OCI-LY7 (cell line): ENCODE data around the gene CYFIP1. TPM values are rescaled to one million over a fixed set of nuclear protein-coding genes. Genes with fewer than 3 reads are reported as not detected.

ENCODE experiments used
- BruUV-seq: library from RNA; stranded (reverse); fragments of 400-500 nt; replicated peaks from 2 replicates; lab custom pipeline; 2021; lab: Mats Ljungman, UMichigan
- CTCF ChIA-PET: fragments of 300-600 bp; sonication (Branson Sonifier 250); formaldehyde crosslinking; loops from one replicate; lab custom pipeline; 2022; ENCODE audit warnings: antibody characterized with exemption; ENCODE audit not compliant: unreplicated experiment; lab: Charles Lee
- POLR2A ChIA-PET: fragments of 300-600 bp; sonication (Branson Sonifier 250); formaldehyde crosslinking; loops from one replicate; lab custom pipeline; 2022; ENCODE audit warnings: antibody characterized with exemption; lab: Charles Lee
- DNase-seq: peaks from one replicate; pipeline ENCODE4 v3.0.0-alpha.2; 2015; ENCODE audit warnings: low spot score
- H2AFZ ChIP-seq: fragments of 200-600 bp; sonication (generic), shearing (Covaris generic); 2 replicates; pipeline ENCODE4 v1.6.1; 2014; ENCODE audit warnings: mild to moderate bottlenecking, antibody characterized with exemption, low read length, moderate library complexity
- H3K27ac ChIP-seq: fragments of 200-600 bp; sonication (generic); 2 replicates; pipeline ENCODE4 v1.5.1; 2014; ENCODE audit warnings: mixed run types, low read depth, mild to moderate bottlenecking, moderate library complexity, low read length, inconsistent platforms; ENCODE audit not compliant: poor library complexity, severe bottlenecking
- H3K36me3 ChIP-seq: fragments of 200-600 bp; sonication (generic); 2 replicates; pipeline ENCODE4 v1.6.1; 2014; ENCODE audit warnings: mild to moderate bottlenecking, antibody characterized with exemption, low read length, moderate library complexity, mixed read lengths; ENCODE audit not compliant: insufficient read depth
- H3K4me1 ChIP-seq: fragments of 200-600 bp; sonication (generic); 2 replicates; pipeline ENCODE4 v1.5.1; 2014; ENCODE audit warnings: mild to moderate bottlenecking, low read length; ENCODE audit not compliant: insufficient read depth, poor library complexity, severe bottlenecking
- H3K4me2 ChIP-seq: fragments of 200-600 bp; sonication (generic); 2 replicates; pipeline ENCODE4 v1.6.1; 2014; ENCODE audit warnings: mild to moderate bottlenecking, low read length
- H3K4me3 ChIP-seq: fragments of 200-600 bp; sonication (generic); 2 replicates; pipeline ENCODE4 v1.5.1; 2014; ENCODE audit warnings: mild to moderate bottlenecking, low read depth, low read length; ENCODE audit not compliant: poor library complexity, severe bottlenecking
- H3K79me2 ChIP-seq: fragments of 200-600 bp; sonication (generic); 2 replicates; pipeline ENCODE4 v1.6.1; 2016; ENCODE audit warnings: low read depth, mild to moderate bottlenecking, low read length, moderate library complexity, mixed read lengths; ENCODE audit not compliant: insufficient read depth
- H3K9me2 ChIP-seq: fragments of 200-600 bp; sonication (generic); 2 replicates; pipeline ENCODE4 v1.6.1; 2016; ENCODE audit warnings: mild to moderate bottlenecking, low read length, mixed read lengths; ENCODE audit not compliant: insufficient read depth
- H3K9me3 ChIP-seq: fragments of 200-600 bp; sonication (generic); 2 replicates; pipeline ENCODE4 v1.6.1; 2014; ENCODE audit warnings: mild to moderate bottlenecking, mixed run types, low read length, mixed read lengths
- H4K20me1 ChIP-seq: fragments of 200-600 bp; sonication (generic); 2 replicates; pipeline ENCODE4 v1.6.1; 2014; ENCODE audit warnings: mild to moderate bottlenecking, antibody characterized with exemption, low read length, moderate library complexity, mixed read lengths; ENCODE audit not compliant: insufficient read depth
- EZH2phosphoT487 ChIP-seq: fragments of 200-600 bp; sonication (generic); IDR thresholded peaks from 2 replicates; pipeline ENCODE4 v1.6.1; 2018; ENCODE audit warnings: low read depth, borderline replicate concordance, mild to moderate bottlenecking, mixed run types, antibody characterized with exemption, low read length, moderate library complexity, mixed read lengths
- intact Hi-C: fragments of 100-400 bp; cut with micrococcal nuclease; formaldehyde crosslinking; loops from one replicate; pipeline ENCODE4 v1.10.0; 2022; ENCODE audit not compliant: unreplicated experiment
- total RNA-seq, 2 experiments: library from RNA; depleted of rRNA in 1 of 2; stranded (reverse); fragments of >200 nt in 1 of 2; shearing (Covaris generic) in 1 of 2; gene quantifications; 2 replicates each; pipeline ENCODE4 v1.2.3, GENCODE V29; 2014 to 2022
- TF ChIP-seq, protein P1 (sequence below): fragments of 200-600 bp; sonication (generic); conservative IDR thresholded peaks from 2 replicates; pipeline ENCODE4 v1.5.1; 2014; ENCODE audit warnings: mild to moderate bottlenecking, antibody characterized with exemption, low read length, moderate library complexity, mixed read lengths

CYFIP1 gene
- total RNA-seq, 2 experiments from 2014 or later = 0.98 to 1.3 TPM

DNA sequence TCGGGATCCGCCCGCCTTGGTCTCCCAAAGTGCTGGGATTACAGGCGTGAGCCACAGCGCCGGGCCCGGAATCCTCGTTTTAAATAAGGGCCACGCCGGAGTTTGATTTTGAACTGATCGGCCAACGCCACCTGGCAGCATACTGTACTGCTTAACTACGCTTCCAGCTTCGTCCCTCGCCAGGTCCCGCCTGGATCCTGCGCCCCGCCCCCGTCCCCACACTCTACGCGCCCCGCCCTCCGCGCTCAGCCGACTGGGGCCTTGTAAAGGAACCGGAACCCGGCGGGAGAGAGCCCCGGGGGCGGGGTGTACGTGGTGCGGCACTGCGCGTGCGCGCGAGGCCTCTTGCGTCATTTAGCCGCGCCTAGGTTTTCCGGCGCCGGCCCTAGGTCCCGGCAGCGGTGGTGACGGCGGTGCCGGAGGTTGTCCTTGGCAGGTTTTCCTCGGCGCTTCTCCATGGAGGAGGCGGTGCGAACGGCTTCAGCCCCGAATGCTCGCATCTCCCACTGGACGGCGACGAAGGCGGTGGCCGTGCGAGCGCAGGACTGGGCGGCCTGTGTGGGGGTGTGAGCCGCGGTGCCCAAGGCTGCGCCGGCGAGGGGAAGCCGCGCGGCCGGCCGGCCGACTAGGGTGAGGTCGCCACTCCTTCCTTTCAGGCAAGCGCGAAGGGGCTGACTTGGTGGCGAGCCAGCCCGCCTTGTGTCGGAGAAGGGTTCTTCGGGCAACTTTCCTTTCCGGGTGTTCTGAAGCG is 141.7 kb downstream of the CYFIP1 start, which contains the start of gene NIPA2:
Gene NIPA2 (plus strand): TSS at position 375 of the 751 bp plus-strand sequence. CDS start 13,066 bp downstream, outside the sequence.
- no TSS peak for BruUV-seq
- CTCF ChIA-PET = no interaction called here
- intact Hi-C loops = loop anchor here (2.0 kb wide), 1 partner anchor 52 kb away; the partner anchor contains the start of gene NIPA1
- H3K9me2 ChIP-seq = no peaks in the 10 kb centered on the region
- H3K27ac ChIP-seq = peak within 1 kb of the TSS; percentile 99
- peaks cover 49% of the 10 kb centered on the region for H3K79me2 ChIP-seq
- H2AFZ ChIP-seq = peak within 1 kb of the TSS; percentile 73
- H3K4me3 ChIP-seq = peak within 1 kb of the TSS; percentile 93
- peaks cover 30% of the 10 kb centered on the region for H3K36me3 ChIP-seq
- H3K9me3 ChIP-seq = no peaks in the 10 kb centered on the region
- POLR2A ChIA-PET = interaction anchor here (0.9 to 2.5 kb wide), 4 partner anchors 9 to 51 kb away, joined by 4 to 25 read pairs (median 5); no protein-coding TSS in a partner anchor
- peaks cover 22% of the 10 kb centered on the region for H4K20me1 ChIP-seq
- no peak for TF ChIP-seq EZH2phosphoT487
- H3K4me2 ChIP-seq = peak within 1 kb of the TSS; percentile 94
- peaks cover 22% of the 10 kb centered on the region for H3K4me1 ChIP-seq
- DNase-seq = peak; percentile 98

DNA sequence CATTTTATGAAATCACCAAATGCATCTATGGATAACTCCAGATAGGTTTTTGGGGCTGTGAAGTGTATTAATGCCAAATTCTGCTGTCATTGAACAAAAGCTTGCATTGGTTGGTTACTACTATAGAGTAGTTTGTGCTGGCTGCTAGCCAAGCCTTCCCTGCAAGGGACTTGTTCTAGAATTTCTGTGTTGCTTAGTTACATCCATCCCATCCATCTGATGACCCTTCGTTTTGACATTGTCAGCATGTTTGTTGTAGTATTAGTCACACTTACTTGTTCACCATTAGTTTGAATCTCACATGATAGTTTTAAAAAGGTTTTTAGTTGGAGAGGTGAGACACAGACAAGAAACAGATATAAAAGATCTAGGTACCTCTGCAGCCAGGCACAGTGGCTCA is 148.7 kb downstream of the CYFIP1 start:
- POLR2A ChIA-PET = interaction anchor here (1.2 kb wide), 1 partner anchor 30 kb away, joined by 5 read pairs; no protein-coding TSS in a partner anchor

DNA sequence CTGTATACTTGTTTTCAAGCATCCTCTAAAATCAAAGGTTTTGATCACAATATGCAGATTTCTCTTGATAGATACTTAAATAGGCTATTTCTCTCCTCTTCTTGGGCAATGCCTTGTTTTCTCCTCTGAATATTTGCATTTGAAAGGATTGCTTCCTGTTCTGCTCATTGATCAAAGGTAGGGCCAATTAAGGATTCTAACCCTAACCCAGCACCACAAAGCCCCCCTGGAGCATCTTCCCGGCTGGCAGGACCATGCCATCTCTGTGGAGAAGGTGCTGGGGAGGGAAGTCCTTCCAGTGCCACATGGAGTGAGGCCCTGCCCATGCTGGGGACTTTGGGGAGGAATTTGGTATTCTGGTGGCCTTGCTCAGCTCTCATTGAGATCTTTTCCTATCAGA is 153.0 kb downstream of the CYFIP1 start:
- no peak overlapping the region for H3K4me3 ChIP-seq
- no peak for TF ChIP-seq EZH2phosphoT487
- TF ChIP-seq, protein P1, sequence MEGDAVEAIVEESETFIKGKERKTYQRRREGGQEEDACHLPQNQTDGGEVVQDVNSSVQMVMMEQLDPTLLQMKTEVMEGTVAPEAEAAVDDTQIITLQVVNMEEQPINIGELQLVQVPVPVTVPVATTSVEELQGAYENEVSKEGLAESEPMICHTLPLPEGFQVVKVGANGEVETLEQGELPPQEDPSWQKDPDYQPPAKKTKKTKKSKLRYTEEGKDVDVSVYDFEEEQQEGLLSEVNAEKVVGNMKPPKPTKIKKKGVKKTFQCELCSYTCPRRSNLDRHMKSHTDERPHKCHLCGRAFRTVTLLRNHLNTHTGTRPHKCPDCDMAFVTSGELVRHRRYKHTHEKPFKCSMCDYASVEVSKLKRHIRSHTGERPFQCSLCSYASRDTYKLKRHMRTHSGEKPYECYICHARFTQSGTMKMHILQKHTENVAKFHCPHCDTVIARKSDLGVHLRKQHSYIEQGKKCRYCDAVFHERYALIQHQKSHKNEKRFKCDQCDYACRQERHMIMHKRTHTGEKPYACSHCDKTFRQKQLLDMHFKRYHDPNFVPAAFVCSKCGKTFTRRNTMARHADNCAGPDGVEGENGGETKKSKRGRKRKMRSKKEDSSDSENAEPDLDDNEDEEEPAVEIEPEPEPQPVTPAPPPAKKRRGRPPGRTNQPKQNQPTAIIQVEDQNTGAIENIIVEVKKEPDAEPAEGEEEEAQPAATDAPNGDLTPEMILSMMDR = no peak
- no peaks in the 10 kb centered on the region for H4K20me1 ChIP-seq
- no peak overlapping the region for H2AFZ ChIP-seq
- H3K79me2 ChIP-seq = no peaks in the 10 kb centered on the region
- no TSS peak for BruUV-seq
- intact Hi-C loops = no loop called here
- CTCF ChIA-PET = no interaction called here
- peaks cover 87% of the 10 kb centered on the region for H3K36me3 ChIP-seq
- no peaks in the 10 kb centered on the region for H3K9me2 ChIP-seq
- no peaks in the 10 kb centered on the region for H3K9me3 ChIP-seq
- DNase-seq = no peak
- peak overlapping the region; percentile 20 for H3K27ac ChIP-seq
- POLR2A ChIA-PET = interaction anchor here (1.9 to 2.1 kb wide), 2 partner anchors 11 to 13 kb away, joined by 5 read pairs; partner anchors contain the start of gene NIPA2
- peaks cover 12% of the 10 kb centered on the region for H3K4me1 ChIP-seq
- H3K4me2 ChIP-seq = 0 out of 2 replicates have a peak overlapping the region, but pooled peaks have one; percentile 16

More for the DNA sequence above, 148.7 kb downstream of the CYFIP1 start:
- TF ChIP-seq EZH2phosphoT487 = no peak
- TF ChIP-seq, protein P1 = no peak
- no peak overlapping the region for H3K4me3 ChIP-seq
- peaks cover 8% of the 10 kb centered on the region for H3K4me1 ChIP-seq
- no peaks in the 10 kb centered on the region for H3K9me3 ChIP-seq
- H3K79me2 ChIP-seq = no peaks in the 10 kb centered on the region
- H4K20me1 ChIP-seq = no peaks in the 10 kb centered on the region
- no TSS peak for BruUV-seq
- no peak overlapping the region for H3K4me2 ChIP-seq
- no peaks in the 10 kb centered on the region for H3K9me2 ChIP-seq
- H3K36me3 ChIP-seq = peaks cover 53% of the 10 kb centered on the region
- H2AFZ ChIP-seq = no peak overlapping the region
- no peak overlapping the region for H3K27ac ChIP-seq
- no peak for DNase-seq
- intact Hi-C loops = no loop called here
- CTCF ChIA-PET = no interaction called here
